Measurements from ENCODE around the gene TMEM185B.

Gene TMEM185B

GRCh38 chr2:120253021-120253882 lies 30.1 kb upstream of the TMEM185B start:
- Histone ChIP-seq H2BK5ac (ENCODE audit: low read length) (no peak overlapping the region), H3K79me1 (ENCODE audit: low read length) (peaks cover 2% of the 10 kb centered on the region), H3K79me2 (ENCODE audit: control insufficient read depth, insufficient read depth, low read length) (no peaks in the 10 kb centered on the region), H3K56ac (ENCODE audit: low read length) (peak overlapping the region; percentile 96), H3K27ac (ENCODE audit: low read depth, low read length) (peak overlapping the region; percentile 7), H3K27me3 (ENCODE audit: insufficient read depth, low read length, poor library complexity) (peaks cover 4% of the 10 kb centered on the region), H3K23ac (ENCODE audit: low read length) (no peak overlapping the region), H3K4me1 (ENCODE audit: control insufficient read depth, low read depth, low read length) (peaks cover 7% of the 10 kb centered on the region), H3K9ac (ENCODE audit: low read length) (peak overlapping the region; percentile 75), H3K18ac (ENCODE audit: low read length) (peak overlapping the region; percentile 56), H4K5ac (ENCODE audit: low read length) (no peak overlapping the region), H3K4ac (ENCODE audit: low read depth, low read length) (no peak overlapping the region), H3K36me3 (ENCODE audit: control insufficient read depth, insufficient read depth, low read length) (no peaks in the 10 kb centered on the region), H2AK5ac (ENCODE audit: low read length) (no peak overlapping the region), H4K8ac (ENCODE audit: low read depth, low read length) (no peak overlapping the region), H3K4me3 (ENCODE audit: low read length) (peak overlapping the region; percentile 36), H2BK120ac (ENCODE audit: low read depth, low read length) (no peak overlapping the region), H2BK15ac (replicated peaks; ENCODE audit: low read depth) (no peak overlapping the region), H3K4me2 (ENCODE audit: low read length) (peak overlapping the region; percentile 68)
- peak; percentile 80 for DNase-seq
- no CpG with 5 or more reads among the region's 60 CpGs for WGBS (ENCODE audit: extremely low coverage, insufficient coverage, low lambda C conversion rate)

- no peaks in the 10 kb centered on the region for H3K79me2 ChIP-seq (ENCODE audit: control insufficient read depth, insufficient read depth, low read length)
These were observed 29.2 kb upstream of the TMEM185B start, which contains the start of gene RALB for GRCh38 chr2:120252225-120253020. RALB (plus strand) TSS chr2:120252852; CDS start chr2:120278665, 25,813 bp downstream.

GRCh38 chr2:120251880-120252224 lies 28.7 kb upstream of the TMEM185B start:
- Histone ChIP-seq H3K9ac (ENCODE audit: low read length) (peak overlapping the region; percentile 12), H2BK15ac (replicated peaks; ENCODE audit: low read depth) (no peak overlapping the region), H3K36me3 (ENCODE audit: control insufficient read depth, insufficient read depth, low read length) (no peaks in the 10 kb centered on the region), H3K27ac (ENCODE audit: low read depth, low read length) (no peak overlapping the region), H3K56ac (ENCODE audit: low read length) (no peak overlapping the region), H2BK5ac (ENCODE audit: low read length) (no peak overlapping the region), H3K4me2 (ENCODE audit: low read length) (peak overlapping the region; percentile 80), H3K18ac (ENCODE audit: low read length) (no peak overlapping the region), H4K5ac (ENCODE audit: low read length) (no peak overlapping the region), H3K4me1 (ENCODE audit: control insufficient read depth, low read depth, low read length) (peaks cover 7% of the 10 kb centered on the region), H2BK120ac (ENCODE audit: low read depth, low read length) (no peak overlapping the region), H2AK5ac (ENCODE audit: low read length) (no peak overlapping the region), H3K79me2 (ENCODE audit: control insufficient read depth, insufficient read depth, low read length) (no peaks in the 10 kb centered on the region), H3K27me3 (ENCODE audit: insufficient read depth, low read length, poor library complexity) (peaks cover 4% of the 10 kb centered on the region), H3K4ac (ENCODE audit: low read depth, low read length) (no peak overlapping the region), H3K4me3 (ENCODE audit: low read length) (peak overlapping the region; percentile 52), H3K79me1 (ENCODE audit: low read length) (no peaks in the 10 kb centered on the region), H4K8ac (ENCODE audit: low read depth, low read length) (no peak overlapping the region), H3K23ac (ENCODE audit: low read length) (no peak overlapping the region)
- no CpG with 5 or more reads among the region's 6 CpGs for WGBS (ENCODE audit: extremely low coverage, insufficient coverage, low lambda C conversion rate)
- no peak for DNase-seq

More at GRCh38 chr2:120252225-120253020, 29.2 kb upstream of the TMEM185B start, which contains the start of gene RALB:
- Histone ChIP-seq H3K4me1 (ENCODE audit: control insufficient read depth, low read depth, low read length) (peaks cover 7% of the 10 kb centered on the region), H2AK5ac (ENCODE audit: low read length) (no peak within 1 kb of the TSS), H4K5ac (ENCODE audit: low read length) (no peak within 1 kb of the TSS), H3K4ac (ENCODE audit: low read depth, low read length) (no peak within 1 kb of the TSS), H3K27ac (ENCODE audit: low read depth, low read length) (peak within 1 kb of the TSS; percentile 7), H3K27me3 (ENCODE audit: insufficient read depth, low read length, poor library complexity) (peaks cover 4% of the 10 kb centered on the region), H3K79me1 (ENCODE audit: low read length) (no peaks in the 10 kb centered on the region), H3K36me3 (ENCODE audit: control insufficient read depth, insufficient read depth, low read length) (no peaks in the 10 kb centered on the region), H3K56ac (ENCODE audit: low read length) (peak within 1 kb of the TSS; percentile 96), H3K18ac (ENCODE audit: low read length) (peak within 1 kb of the TSS; percentile 56), H2BK5ac (ENCODE audit: low read length) (no peak within 1 kb of the TSS), H3K4me3 (ENCODE audit: low read length) (peak within 1 kb of the TSS; percentile 52), H2BK15ac (replicated peaks; ENCODE audit: low read depth) (no peak within 1 kb of the TSS), H2BK120ac (ENCODE audit: low read depth, low read length) (no peak within 1 kb of the TSS), H3K4me2 (ENCODE audit: low read length) (peak within 1 kb of the TSS; percentile 80), H3K9ac (ENCODE audit: low read length) (peak within 1 kb of the TSS; percentile 75), H3K23ac (ENCODE audit: low read length) (no peak within 1 kb of the TSS), H4K8ac (ENCODE audit: low read depth, low read length) (no peak within 1 kb of the TSS)
- DNase-seq: peak; percentile 99
- WGBS (ENCODE audit: extremely low coverage, insufficient coverage, low lambda C conversion rate): no CpG with 5 or more reads among the region's 71 CpGs

GRCh38 chr2:120251078-120251477 lies 27.9 kb upstream of the TMEM185B start:
- no peak overlapping the region for H3K4me2 ChIP-seq (ENCODE audit: low read length)

GRCh38 chr2:120250640-120251039 lies 27.4 kb upstream of the TMEM185B start:
- H2BK5ac ChIP-seq (ENCODE audit: low read length): no peak overlapping the region
- H3K18ac ChIP-seq (ENCODE audit: low read length): no peak overlapping the region
- H3K4me1 ChIP-seq (ENCODE audit: control insufficient read depth, low read depth, low read length): peaks cover 7% of the 10 kb centered on the region
- no peak overlapping the region for H3K4ac ChIP-seq (ENCODE audit: low read depth, low read length)
- no peak overlapping the region for H2AK5ac ChIP-seq (ENCODE audit: low read length)
- H3K79me1 ChIP-seq (ENCODE audit: low read length): no peaks in the 10 kb centered on the region
- no peak overlapping the region for H2BK15ac ChIP-seq (replicated peaks; ENCODE audit: low read depth)
- no peak overlapping the region for H4K8ac ChIP-seq (ENCODE audit: low read depth, low read length)
- H3K36me3 ChIP-seq (ENCODE audit: control insufficient read depth, insufficient read depth, low read length): no peaks in the 10 kb centered on the region
- H3K4me3 ChIP-seq (ENCODE audit: low read length): no peak overlapping the region
- no peak overlapping the region for H2BK120ac ChIP-seq (ENCODE audit: low read depth, low read length)
- peaks cover 4% of the 10 kb centered on the region for H3K27me3 ChIP-seq (ENCODE audit: insufficient read depth, low read length, poor library complexity)
- no peaks in the 10 kb centered on the region for H3K79me2 ChIP-seq (ENCODE audit: control insufficient read depth, insufficient read depth, low read length)
- no CpG with 5 or more reads among the region's 4 CpGs for WGBS (ENCODE audit: extremely low coverage, insufficient coverage, low lambda C conversion rate)
- H3K56ac ChIP-seq (ENCODE audit: low read length): no peak overlapping the region
- H3K23ac ChIP-seq (ENCODE audit: low read length): no peak overlapping the region
- H4K5ac ChIP-seq (ENCODE audit: low read length): no peak overlapping the region
- no peak overlapping the region for H3K4me2 ChIP-seq (ENCODE audit: low read length)
- no peak overlapping the region for H3K27ac ChIP-seq (ENCODE audit: low read depth, low read length)
- DNase-seq: no peak
- H3K9ac ChIP-seq (ENCODE audit: low read length): no peak overlapping the region

More at GRCh38 chr2:120251078-120251477, 27.9 kb upstream of the TMEM185B start:
- no peak overlapping the region for H2BK15ac ChIP-seq (replicated peaks; ENCODE audit: low read depth)
- H4K8ac ChIP-seq (ENCODE audit: low read depth, low read length): no peak overlapping the region
- H2BK5ac ChIP-seq (ENCODE audit: low read length): no peak overlapping the region
- no peaks in the 10 kb centered on the region for H3K36me3 ChIP-seq (ENCODE audit: control insufficient read depth, insufficient read depth, low read length)
- no peaks in the 10 kb centered on the region for H3K79me1 ChIP-seq (ENCODE audit: low read length)
- DNase-seq: no peak
- no peak overlapping the region for H3K56ac ChIP-seq (ENCODE audit: low read length)
- H2AK5ac ChIP-seq (ENCODE audit: low read length): no peak overlapping the region
- no peaks in the 10 kb centered on the region for H3K79me2 ChIP-seq (ENCODE audit: control insufficient read depth, insufficient read depth, low read length)
- H3K23ac ChIP-seq (ENCODE audit: low read length): peak overlapping the region; percentile 51
- H3K4me3 ChIP-seq (ENCODE audit: low read length): no peak overlapping the region
- peaks cover 7% of the 10 kb centered on the region for H3K4me1 ChIP-seq (ENCODE audit: control insufficient read depth, low read depth, low read length)
- no peak overlapping the region for H2BK120ac ChIP-seq (ENCODE audit: low read depth, low read length)
- no peak overlapping the region for H3K18ac ChIP-seq (ENCODE audit: low read length)
- H3K27ac ChIP-seq (ENCODE audit: low read depth, low read length): no peak overlapping the region
- no peak overlapping the region for H3K9ac ChIP-seq (ENCODE audit: low read length)
- peaks cover 4% of the 10 kb centered on the region for H3K27me3 ChIP-seq (ENCODE audit: insufficient read depth, low read length, poor library complexity)
- WGBS (ENCODE audit: extremely low coverage, insufficient coverage, low lambda C conversion rate): no CpG with 5 or more reads among the region's 3 CpGs
- no peak overlapping the region for H4K5ac ChIP-seq (ENCODE audit: low read length)
- H3K4ac ChIP-seq (ENCODE audit: low read depth, low read length): no peak overlapping the region
